SW 1271 (cell line): Measurements from ENCODE around the gene PSMD6.

Source experiments
- DNase-seq, 2 experiments: peaks; one replicate each; lab custom pipeline; 2025; lab: John Stamatoyannopoulos, UW

Gene PSMD6

DNA sequence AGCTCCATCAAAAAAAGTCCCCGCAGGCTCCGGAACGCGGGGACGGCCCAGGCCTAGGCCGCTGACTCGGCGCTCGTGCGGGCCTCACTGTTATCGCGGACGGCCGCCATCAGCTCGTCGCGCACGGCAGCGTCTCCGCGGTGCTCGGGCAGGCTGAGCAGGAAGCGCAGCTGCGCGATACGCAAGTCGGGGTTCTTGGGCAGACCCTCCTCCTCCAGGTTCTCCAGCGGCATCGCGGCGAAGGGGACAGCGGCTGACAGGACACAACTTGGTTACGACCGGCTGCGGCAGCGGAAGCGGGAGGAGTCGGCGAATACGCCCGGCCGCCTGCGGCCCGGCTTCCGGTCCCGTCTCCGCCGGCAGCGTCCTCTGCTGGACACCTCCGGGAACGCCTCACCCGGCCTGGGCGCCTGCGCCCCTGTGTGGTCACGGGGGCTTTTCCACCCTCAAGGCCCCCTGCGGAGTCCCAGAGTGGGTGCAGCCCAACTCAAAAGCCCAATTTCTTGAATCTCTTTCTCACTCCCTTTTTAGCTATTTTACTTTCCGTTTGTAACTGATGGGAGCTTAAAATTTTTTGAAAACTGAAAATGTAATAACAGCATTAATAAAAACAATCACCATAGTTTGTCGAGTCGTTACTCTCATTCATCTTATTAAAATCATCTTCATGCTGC is at the start of gene PSMD6:
TSS of gene PSMD6 (minus strand) at position 308 of the 674 bp plus-strand sequence. CDS start at position 233, 75 bp downstream.
- peak; percentile 34 to 54 for DNase-seq

DNA sequence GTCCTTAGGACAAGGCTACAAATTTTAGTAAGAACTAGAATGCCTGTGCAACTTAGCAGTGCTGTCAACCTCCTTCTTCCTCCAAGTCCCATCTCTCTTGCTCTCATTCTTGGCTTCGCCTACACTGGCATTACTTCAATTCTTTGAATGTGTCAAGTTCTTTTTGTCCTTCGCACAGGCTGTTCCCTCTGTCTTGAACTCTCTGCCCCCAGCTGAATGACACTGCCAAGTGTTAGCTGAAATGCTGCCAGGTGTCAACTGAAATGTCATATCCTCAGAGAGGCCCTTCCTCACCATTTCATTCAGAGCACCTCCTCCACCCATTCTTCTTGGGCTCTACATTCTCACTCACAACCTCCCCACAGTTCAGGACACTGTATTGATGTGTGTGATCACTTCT is 48.8 kb upstream of the PSMD6 start:
- no peak for DNase-seq

DNA sequence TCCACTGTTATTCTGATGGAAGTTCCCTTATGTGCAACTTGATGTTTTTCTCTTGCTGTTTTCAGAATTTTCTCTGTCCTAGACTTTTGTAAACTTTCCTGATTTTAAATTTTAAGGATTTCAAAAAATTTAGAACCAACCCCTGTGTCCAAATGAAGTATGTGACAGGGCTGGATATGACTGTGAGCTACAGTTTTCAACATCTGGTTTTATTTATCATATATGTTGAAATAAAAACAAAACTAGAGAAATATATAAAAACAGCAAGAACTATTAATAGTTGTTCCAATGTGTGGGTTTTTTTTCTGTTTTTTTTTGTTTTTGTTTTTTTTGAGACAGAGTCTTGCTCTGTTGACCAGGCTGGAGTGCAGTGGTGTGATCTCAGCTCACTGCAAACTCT is 47.4 kb upstream of the PSMD6 start:
- no peak for DNase-seq

DNA sequence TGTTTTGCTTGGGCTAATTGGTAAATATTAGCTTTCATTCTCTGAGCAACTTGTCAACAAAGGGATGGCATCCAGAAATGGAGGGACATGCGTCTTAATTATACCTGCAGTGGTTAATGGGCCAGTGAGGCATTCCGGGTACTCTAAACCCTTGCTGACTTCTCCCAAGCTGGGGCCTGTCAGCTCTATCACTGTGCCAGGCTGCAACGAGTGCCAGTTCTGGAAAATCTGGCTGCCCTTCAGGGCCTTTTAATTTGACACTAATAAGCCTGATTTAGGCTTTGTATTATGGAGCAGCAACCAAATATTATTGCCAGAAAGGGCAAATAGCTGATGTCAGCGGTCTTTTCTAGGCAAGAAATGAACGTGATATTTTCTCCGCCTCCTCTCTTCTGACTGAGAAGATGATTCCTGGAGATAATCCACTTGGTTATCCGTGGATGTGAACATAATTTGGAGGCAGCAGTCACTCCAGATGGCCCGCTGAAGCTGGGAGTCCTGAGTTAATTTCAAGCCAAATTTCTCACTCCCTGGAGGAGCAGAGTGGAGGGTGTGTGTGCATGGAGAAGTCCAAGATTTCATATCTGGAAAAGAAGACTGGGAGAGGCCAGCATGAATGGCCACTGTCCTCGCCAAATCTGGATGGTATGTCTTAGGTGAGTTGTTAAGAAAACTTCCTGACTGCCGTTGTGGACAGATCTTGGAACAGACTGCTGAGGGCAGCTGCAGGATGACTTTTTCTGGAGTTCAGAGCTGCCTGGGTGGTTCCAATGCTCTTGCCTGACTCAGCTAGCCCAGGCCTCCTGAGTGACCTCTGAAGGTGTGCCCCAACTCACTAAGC is 44.4 kb upstream of the PSMD6 start:
- DNase-seq, result no peak

DNA sequence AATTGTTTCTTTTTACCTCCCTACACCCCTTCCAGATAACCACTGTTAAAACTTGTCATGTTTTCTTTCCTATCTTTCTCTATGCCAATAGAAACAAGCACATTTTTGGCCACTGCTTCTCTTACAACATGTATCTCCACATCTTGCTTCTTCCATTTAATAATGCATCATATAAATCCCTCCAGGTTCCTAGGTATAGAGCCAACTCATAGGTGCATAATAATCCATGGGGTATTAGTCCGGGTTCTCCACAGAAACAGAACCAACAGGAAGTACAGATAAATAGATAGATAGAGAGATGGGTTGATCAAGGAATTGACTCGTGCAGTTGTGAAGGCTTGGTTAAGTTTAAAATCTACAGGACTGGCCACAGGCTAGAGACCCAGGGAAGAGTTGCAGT is 41.5 kb upstream of the PSMD6 start:
- no peak for DNase-seq

DNA sequence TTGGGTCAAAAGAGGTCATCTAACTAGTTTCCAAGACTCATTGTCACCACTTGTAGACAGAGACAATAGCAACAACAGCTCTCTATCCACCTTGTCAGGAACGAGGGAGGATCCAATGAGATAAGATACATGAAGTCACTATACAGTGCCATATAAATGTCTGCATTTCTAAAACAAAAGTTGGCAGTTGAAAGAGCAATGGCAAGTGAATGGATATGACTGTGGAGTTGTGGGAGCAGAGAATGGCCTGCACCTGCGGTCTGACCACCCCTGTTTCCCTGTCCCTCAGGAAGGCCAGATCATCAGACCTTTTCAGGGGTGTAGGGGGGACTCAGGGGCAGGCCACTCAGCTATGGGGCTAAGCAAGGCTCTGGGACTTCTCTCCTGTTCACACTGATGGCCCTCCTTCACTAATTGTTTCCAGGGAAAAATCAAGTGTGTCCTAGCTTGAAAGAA is 40.7 kb upstream of the PSMD6 start:
- DNase-seq, result no peak

DNA sequence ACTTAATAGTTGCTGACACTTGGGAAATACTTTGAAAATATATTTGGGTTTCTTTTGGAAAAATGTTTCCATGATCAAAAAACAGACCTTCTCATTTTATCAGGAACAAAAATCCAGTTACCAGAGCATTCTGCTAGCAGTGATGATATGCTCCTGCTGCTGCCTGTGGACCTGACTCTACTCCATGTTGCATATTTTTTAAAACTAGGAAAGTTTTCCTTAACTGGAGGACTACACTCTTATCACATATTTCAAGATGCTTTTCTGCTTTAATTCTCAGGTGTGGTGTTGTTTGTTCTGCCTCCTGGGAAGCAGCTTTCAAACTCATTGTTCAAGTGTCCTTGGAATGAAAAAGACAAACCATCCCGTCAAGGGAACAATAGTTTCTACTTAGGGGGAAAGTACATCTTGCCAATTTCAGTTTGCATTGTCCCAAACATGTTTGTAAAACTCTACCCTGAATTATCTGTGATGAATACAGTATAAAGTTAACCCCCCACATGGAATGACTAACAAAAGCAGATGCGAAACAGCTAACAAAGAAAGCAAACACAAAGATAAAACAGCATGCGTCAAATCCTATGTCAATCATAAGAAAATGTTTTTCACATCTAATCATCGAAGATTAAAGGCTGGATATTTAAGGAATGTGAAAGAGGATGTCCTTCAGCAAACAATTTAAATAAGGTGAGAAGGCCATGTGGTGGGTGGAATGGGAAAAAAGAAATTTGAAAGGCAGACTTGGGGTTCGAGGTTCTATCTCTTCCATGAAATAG is 40.1 kb upstream of the PSMD6 start:
- DNase-seq, result no peak

DNA sequence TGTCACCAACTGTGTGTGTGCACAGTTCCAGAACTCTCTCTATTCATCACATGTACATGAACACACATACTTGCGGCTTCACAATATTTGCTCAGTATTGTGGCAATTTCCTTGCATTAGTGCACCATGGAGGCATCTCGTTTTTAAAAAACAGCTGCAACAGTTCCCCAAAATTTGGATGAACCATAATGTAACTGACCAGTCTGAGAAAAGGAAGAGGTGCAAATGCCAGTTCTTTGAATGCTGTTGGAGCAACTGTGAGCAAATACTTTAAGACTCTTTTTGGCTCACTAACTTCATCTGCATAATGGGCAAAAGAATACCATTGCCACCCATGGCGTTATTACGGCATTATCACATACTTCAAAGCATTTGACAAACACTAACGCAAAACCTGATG is 38.3 kb upstream of the PSMD6 start:
- DNase-seq, result no peak

DNA sequence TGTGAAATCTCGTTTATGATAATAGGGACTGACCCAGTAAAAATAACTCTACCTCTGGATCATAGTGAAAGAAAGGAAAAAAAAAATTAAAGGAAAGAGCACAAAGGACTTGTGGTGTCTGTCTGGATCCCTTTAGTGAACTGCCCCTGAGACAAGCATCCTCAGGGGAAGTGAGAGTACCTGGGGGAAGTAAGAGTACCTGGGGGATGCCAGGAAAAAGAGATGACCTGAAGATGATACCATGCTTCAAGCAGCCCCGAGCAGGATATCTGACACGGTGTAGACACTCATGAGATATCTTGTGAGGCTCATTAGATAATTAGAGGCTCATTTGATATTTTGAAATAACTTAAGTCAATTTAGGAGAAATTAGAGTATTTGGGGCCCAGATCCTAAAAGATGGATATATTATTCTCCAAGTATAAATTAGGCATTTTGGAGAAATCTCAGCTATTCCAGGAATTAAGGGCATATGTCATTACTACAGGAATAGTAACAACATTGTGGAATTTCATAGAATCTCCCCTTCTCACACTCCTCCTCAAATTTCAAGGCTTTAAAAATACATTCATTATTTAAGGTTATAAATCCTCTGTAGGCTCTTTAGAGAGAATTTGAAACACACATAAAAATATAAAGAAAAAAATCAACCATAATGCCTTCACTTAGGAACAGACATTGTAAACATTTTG is 36.3 kb upstream of the PSMD6 start:
- DNase-seq, result no peak

DNA sequence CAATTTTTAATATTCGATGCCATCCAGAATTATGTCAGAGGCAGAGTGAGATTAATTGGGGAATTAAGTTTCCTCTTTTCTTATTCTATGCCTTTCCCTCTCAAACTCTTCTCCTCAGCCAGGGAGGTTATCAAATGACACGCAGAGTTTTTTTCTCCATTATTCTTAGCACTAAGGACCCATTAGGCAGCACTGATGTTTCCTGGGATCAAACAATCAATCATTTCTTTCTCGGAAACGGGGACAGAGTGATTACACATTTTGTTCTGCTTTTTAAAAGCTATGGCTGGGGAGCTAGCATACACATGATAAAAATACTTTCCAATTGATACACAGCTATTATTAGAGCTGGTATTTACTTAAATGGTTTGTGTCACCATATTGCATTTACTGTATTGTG is 35.3 kb upstream of the PSMD6 start:
- DNase-seq, result no peak

DNA sequence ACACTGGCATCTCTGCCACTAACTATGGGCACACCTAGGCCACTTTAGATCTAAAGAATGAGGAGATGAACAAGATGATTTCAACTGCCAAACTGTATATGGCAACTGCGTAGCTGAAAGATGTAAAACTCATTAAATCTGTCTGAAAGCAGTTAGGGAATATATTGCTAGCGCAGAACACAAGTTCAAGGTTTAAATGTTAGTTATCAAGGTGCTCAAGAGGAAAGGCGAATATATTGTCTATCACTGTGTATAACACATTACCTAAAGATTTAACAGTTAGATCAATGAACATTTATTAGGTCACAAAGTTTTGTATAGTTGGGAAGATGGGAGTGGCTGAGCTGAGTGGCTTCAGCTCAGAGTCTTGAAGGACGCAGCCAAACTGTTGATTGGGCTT is 33.9 kb upstream of the PSMD6 start:
- no peak for DNase-seq

DNA sequence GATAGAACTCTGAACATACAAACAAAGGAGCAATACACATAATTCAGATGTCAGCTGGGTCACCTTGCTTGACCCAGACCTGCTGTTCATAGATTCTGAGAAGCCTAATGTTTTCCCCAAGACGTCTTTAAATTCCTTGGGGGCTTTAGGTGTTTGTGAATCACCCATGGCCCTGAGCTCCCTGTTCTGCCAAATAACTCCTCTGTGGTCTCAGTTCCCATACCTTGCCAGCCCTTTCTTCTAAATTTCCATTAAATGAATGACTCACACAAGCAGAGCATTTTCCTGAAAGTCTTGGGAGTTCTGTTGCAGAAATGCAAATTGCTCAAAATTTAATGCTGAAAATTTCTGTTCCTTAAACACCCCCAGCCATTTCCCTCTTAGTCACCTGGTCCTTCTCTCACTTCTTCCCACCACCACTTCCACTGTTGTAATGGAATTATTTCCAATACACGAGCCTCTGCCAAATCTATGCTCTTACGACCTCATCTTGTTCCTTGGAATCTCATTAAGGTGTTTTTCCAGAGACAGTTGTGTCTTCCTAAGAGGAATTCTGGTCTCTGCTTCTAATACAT is 33.4 kb upstream of the PSMD6 start:
- DNase-seq, result no peak

DNA sequence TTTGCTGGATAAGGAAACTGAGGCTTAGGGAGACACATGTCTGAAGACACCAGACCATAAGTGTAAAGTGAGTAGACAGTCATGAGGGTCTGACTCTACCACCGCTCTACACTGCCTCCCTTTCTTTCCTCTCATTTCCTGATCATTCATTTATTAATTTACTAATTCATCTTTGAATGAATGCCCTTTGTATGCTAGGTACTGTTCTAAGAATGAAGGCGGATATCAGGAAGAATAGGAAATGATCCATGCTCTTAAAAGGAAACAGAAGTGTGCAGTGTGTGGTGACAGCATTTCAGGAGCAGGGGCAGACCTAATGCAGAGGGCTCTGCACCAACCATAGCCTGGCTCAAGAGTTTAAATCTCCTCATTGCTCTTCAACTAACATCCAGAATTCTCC is 31.8 kb upstream of the PSMD6 start:
- DNase-seq, result no peak

DNA sequence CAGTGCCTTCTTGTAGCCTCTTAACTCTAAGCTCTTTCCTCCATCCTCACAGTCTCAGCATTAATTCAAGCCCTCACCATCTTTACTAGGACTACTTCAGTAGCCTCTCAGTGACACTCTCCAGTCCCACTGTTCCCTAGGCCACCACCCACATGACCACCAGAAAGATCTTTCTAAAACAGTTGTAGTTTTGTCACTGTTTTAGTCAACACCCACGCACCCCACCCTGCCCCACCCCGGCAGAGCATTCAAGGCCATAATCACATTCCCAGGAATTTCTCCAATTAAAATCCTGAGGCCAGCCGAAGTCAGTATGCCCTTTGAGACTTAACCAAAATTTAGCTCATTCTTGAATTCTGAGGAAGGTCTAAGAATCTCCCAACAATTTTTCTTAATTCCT is 31.2 kb upstream of the PSMD6 start:
- no peak for DNase-seq

DNA sequence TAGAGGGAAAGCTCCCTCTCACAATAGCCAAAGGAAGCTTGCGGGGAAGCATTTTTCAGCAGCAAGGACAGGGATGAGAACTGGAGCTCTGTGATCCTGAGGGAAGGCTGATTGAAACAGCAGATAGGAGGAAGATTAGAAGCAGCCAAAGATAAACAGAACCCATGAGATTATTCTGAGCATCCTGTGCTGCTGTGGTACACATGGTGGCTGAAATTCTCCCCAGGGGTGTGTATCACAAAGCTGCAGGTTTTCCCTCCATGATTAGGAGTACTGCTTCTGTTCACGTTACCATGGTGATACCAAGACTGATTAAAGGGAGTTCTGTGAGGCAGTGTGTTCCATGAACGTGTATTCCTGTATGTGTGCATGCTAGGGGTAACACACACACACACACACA is 30.3 kb upstream of the PSMD6 start:
- no peak for DNase-seq

DNA sequence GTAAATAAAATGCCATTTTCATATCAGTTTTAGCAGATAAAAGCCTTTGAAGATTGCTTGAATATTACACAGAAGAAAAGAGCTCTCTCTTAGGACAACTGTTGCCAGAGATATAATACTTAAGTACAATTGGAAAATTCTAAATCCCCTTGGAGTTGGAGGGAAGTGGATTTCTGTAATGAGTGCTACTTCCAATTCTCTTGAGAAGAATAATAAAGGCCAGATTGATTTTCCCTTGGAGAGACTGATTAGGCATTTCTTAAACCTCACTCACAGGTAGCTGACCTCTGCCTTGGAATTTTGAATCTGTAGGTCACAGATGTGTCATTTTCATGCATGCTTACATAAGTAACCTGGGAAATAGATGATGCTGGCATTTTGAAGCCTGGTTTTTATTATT is 29.8 kb upstream of the PSMD6 start:
- DNase-seq, result no peak

DNA sequence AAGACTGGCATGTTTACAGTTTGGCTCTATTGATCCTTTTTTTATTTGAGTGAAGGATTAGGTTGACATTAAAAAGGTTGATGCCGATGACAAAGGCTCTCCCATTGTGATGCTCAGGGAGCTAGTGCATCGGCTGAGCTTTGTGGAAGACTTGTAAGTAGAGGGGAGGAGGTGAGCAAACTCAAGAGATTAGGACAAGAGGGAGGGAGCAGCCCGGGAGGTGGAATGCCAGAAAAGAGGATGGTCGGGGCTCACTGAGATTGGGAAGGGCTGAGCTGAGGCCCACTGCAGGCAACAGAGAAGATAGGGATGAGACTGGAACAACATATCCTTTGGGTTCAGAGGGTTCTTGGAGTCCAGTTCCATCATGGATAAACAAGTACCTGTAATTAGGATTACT is 26.5 kb upstream of the PSMD6 start:
- DNase-seq, result no peak

DNA sequence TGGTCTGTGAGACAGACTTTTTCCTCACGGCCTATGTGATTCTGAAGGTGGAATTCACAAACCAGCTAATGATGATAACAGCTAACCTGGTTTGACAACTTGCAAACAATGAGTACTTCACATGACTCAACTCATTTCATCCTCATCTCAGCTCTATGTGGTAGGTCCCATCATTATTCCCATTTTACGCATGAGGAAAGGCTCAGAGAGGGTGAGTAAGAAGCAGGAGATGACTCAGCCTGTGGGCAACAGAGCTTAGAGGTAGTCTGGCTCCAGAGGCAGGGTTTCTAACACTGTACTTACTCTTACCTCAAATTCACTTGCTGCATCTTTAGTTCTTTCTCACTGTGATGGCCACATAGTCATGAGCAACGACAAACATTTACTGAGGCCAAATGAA is 25.8 kb upstream of the PSMD6 start:
- DNase-seq, result no peak

DNA sequence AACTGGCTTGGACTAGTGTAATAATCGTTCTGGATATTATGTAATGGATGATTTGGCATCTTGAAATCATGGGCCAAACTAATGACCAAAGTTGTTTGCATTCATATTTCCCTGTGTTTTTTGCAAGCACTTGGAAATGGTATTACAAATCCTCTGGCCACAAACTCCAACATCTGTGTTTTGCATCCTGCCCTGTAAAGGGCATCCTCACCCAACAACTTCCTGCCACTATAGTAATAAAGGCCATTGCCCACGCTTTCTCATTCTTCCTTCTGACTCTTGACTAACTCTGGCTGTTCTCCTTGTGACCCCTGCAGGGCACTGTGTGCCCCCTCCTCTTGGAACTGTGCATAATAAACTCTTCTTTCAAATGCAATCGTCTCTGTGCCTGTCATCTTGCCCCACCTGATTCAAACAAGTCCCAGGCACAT is 25.4 kb upstream of the PSMD6 start:
- no peak for DNase-seq

DNA sequence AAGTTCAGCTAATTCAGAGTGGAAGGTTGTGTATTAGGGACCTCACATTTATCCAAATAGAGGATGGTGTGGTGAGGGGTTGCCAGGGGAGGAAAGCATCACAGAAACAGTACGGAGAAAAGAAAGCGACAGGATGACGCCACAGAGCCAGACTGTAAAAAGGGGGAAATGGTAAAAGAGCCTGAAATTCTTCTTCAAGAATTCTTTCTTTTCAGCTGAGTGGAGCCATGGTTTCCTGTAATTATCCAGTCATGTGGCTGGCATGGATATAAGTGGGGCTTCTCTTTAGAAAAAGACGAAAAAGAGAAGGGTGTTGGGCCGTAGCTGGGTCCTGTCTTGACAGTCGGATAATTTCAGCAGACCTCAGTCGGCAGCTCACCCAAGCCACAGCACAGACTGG is 24.5 kb upstream of the PSMD6 start:
- DNase-seq, result no peak

DNA sequence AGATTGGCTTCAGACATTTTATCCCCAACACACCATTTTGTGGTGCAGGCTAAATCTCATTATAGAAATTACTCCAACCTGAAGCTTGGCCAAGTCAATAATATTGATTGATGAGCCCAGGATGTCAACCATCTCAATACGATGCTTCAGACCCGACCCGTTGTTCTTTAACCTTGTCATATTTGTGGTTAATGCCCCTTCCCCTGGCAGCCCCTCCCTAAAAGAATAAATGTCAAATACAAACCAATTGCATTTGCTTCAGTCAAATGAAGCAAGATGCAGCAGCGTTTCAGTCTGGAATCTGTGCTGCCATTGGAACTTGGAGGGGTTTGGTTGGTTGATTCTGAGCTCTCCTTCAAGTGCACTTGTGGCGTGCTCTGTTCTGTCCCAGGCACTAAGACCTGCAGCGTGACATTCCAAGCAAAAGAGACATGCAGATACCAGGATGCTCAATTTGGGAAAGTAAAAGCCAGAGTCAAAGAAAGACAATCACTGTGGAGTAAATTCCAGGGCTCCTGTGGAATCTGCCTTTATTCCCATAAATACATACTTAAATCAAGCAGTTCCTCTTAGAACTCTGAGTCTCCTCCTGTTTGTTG is 23.8 kb upstream of the PSMD6 start:
- DNase-seq, result no peak
